NCI-H524 treated with DMSO at 0.1 percent for 48 hours (cell line): Measurements from ENCODE around the gene LRFN2.
A peak's percentile ranks its signal among the peaks of the same experiment; 100 is the strongest.

Experiments used
- DNase-seq: peaks from one replicate; lab custom pipeline; 2025; lab: John Stamatoyannopoulos, UW

The LRFN2 gene

GRCh38 chr6:40398810-40399477 is 188.2 kb downstream of the LRFN2 start:
- no peak for DNase-seq

- DNase-seq, result no peak
Observed at GRCh38 chr6:40398034-40398691, 189.0 kb downstream of the LRFN2 start.

GRCh38 chr6:40397287-40398033 is 189.7 kb downstream of the LRFN2 start:
- no peak for DNase-seq

DNA sequence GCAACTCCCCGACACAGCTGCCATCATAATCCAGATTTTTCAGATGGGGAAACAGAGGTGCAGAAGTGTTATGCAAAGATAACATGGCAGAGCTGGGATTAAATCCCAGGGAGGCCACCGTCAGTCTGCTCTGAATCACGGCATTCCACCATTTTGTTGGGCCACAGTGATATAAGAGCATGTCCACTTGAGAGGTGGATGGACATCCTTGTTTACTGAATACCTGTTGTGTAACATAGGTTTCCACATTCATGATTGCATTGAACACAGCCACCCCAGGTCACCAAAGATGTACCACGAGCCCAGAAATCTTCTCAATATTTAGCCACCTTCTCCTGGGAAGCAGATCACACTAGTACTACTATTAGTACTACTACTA is 191.5 kb downstream of the LRFN2 start:
- no peak for DNase-seq

GRCh38 chr6:40395066-40395697 is 192.0 kb downstream of the LRFN2 start:
- peak; percentile 72 for DNase-seq

GRCh38 chr6:40394381-40394780 is 192.8 kb downstream of the LRFN2 start:
- no peak for DNase-seq

- no peak for DNase-seq
Observed at GRCh38 chr6:40393641-40394040, 193.5 kb downstream of the LRFN2 start.

GRCh38 chr6:40392589-40392988 is 194.6 kb downstream of the LRFN2 start:
- DNase-seq, result no peak

GRCh38 chr6:40391851-40392517 is 195.2 kb downstream of the LRFN2 start:
- no peak for DNase-seq

GRCh38 chr6:40391086-40391485 is 196.1 kb downstream of the LRFN2 start:
- DNase-seq, result no peak

GRCh38 chr6:40390144-40390800 is 196.9 kb downstream of the LRFN2 start:
- DNase-seq, result no peak

DNA sequence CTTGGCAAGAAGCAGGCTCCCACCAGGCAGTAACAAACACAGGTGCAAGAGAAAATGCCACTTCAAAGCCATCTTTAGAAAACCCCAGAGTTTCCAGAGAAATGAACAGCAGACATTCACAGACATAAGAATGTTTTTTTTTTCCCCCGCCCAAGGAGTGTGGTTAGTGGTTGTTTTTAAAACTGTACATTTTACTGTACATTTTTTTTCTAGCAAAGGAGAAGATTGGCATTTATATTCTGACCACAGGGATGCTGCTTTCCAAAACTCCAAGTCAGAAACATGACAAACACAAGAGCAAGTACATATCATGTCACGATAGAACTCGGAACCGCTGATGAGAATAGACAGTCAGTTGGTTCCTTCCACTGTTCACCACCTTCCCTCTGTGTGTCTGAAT is 197.9 kb downstream of the LRFN2 start:
- no peak for DNase-seq

GRCh38 chr6:40387871-40388264 is 199.3 kb downstream of the LRFN2 start:
- no peak for DNase-seq

GRCh38 chr6:40387127-40387870 is 199.9 kb downstream of the LRFN2 start:
- no peak for DNase-seq

DNA sequence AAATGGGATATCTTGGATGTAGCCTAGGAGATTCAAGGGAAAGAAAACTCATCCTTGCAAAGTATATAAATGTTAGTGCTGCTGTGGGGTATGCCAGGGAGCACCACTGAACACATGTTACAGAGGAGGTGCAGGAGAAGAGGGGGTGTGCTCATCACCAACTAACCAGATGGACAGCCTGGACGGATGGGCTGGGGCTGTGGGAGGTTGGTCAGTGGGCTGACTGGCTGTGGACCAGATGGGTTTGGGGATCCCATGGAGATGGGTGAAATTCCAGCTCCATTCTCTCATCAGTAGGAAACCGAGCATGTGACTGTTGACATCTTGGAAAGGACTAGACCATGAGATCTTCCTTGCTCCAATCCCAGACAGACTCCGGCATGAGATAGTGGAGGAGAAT is 201.0 kb downstream of the LRFN2 start:
- DNase-seq, result no peak

DNA sequence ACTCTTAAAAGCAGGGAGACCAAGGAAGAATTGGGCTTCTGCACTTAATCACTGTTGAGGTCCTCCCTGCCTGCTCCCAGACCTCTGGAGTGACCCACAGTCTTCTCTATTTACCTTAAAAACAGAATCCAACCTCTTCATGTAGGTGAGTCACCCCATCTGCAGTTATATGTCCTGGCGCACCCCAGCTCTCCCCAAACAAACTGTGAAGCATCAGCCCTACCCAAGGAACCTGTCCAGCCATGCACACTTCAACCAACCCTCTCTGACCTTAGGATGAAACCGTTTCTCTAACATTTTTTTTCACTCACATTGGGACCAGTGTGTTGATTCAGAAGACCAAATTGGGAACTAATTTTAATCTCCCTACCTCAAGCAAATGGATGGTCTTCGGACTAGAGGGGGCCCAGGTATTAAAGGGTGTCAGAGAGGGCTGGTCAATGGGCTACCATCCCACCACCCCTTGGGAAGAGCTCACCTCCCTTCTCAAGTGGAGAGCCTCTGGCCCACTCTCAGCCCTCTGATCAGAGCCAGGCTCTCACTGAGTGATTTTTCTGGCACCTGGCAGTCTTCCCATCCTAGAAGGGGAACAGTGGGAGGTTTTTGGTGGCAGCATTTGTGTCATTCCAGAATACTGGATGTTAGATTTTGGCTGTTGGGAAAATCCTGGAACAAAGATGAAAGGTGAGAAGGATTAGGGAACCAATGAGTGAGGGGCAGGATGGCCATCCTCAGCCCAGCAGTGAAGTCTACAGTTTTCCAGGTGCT is 203.6 kb downstream of the LRFN2 start:
- DNase-seq, result no peak

DNA sequence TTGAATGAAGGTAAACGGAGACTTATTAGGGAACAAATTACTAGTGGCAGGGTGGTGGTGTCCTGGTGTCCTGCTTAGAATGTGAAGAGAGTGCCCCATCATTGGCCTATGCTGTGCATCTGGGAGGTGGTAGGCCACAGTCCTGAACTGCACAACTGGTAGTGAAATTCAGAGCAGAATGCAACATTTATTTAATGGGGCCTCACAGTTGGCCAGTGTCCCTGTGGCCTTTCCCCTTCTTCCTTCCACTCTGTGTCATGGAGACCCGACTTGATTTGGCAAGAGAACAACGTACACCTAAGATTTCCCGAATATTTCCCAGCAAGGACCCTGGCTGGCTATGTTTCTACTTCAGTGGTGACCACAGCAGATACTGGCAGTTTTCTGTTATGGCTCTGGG is 206.9 kb downstream of the LRFN2 start:
- DNase-seq, result no peak

GRCh38 chr6:40379811-40380210 is 207.4 kb downstream of the LRFN2 start:
- no peak for DNase-seq

DNA sequence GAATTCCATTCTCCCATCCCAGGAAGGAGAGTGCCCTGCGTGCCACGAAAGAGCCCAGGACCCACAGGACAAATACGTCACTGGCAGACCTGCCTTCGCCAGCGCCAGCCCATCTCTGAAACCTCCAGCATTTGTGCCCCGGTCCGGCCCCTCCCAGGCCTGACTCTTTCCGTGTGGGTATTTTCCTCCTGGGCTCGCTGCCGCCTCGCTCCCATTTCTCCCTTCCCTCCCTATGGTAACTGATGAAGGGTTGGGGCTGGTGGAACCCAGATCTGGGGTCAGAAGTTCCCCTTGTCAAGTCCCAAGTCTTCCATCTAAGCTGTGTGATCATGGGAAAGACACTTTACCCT is 208.5 kb downstream of the LRFN2 start:
- DNase-seq, result no peak

- no peak for DNase-seq
Observed at GRCh38 chr6:40378071-40378724, 209.0 kb downstream of the LRFN2 start.
